HepG2 (cell line): ENCODE data around the gene SOX9.

Experiments used
- CTCF ChIP-seq: sonication (generic); formaldehyde crosslinking; IDR thresholded peaks from 2 replicates; pipeline ENCODE4 v1.5.0; 2020; ENCODE audit warnings: mild to moderate bottlenecking, missing genetic modification reagents, moderate library complexity
- EZH2 ChIP-seq: conservative IDR thresholded peaks from 2 replicates; pipeline ENCODE4 v1.6.1; 2012; ENCODE audit warnings: mild to moderate bottlenecking, low read depth, low read length, moderate library complexity
- FIP1L1 ChIP-seq: fragments of 200-400 bp; formaldehyde crosslinking; IDR thresholded peaks from 2 replicates; pipeline ENCODE4 v1.6.1; 2018; ENCODE audit warnings: low read depth, mild to moderate bottlenecking, low read length, moderate library complexity, borderline replicate concordance; ENCODE audit not compliant: insufficient read depth
- HDAC6 ChIP-seq: fragments of 200-600 bp; sonication (generic); IDR thresholded peaks from 2 replicates; pipeline ENCODE4 v1.7.0; 2017; ENCODE audit warnings: mild to moderate bottlenecking, antibody characterized with exemption, low read length, low read depth
- HOMEZ ChIP-seq: IDR thresholded peaks from 2 replicates; pipeline ENCODE4 v1.6.1; 2016; ENCODE audit warnings: low read depth
- POLR2A ChIP-seq, 2 experiments: IDR thresholded peaks; 2 replicates each; pipeline ENCODE4 v1.6.1; 2011; ENCODE audit warnings: low read depth in 2 of 2, low read length in 2 of 2, mild to moderate bottlenecking in 1 of 2, moderate library complexity in 1 of 2; ENCODE audit not compliant: insufficient read depth in 1 of 2
- RFXAP ChIP-seq: sonication (generic); formaldehyde crosslinking; IDR thresholded peaks from 2 replicates; pipeline ENCODE4 v1.4.0; 2020; ENCODE audit warnings: missing genetic modification reagents, borderline replicate concordance
- SMC3 ChIP-seq: IDR thresholded peaks from 2 replicates; pipeline ENCODE4 v1.6.1; 2011; ENCODE audit warnings: low read length, improper control_type of control experiment
- ZFP1 ChIP-seq: IDR thresholded peaks from 2 replicates; pipeline ENCODE4 v1.6.1; 2016
- ZFP41 ChIP-seq: sonication (generic); formaldehyde crosslinking; IDR thresholded peaks from 2 replicates; pipeline ENCODE4 v1.4.0; 2020; ENCODE audit warnings: mild to moderate bottlenecking, missing genetic modification reagents, borderline replicate concordance
- ZNF224 ChIP-seq: sonication (generic); formaldehyde crosslinking; IDR thresholded peaks from 2 replicates; pipeline ENCODE4 v1.5.0; 2020; ENCODE audit warnings: mild to moderate bottlenecking, missing genetic modification reagents
- ZNF816 ChIP-seq: sonication (generic); formaldehyde crosslinking; IDR thresholded peaks from 2 replicates; pipeline ENCODE4 v1.8.0; 2022; ENCODE audit warnings: missing genetic modification reagents, mild to moderate bottlenecking, borderline replicate concordance

- no peak for TF ChIP-seq ZFP41 (CRISPR knock-in tag)
- no peak for TF ChIP-seq ZFP1 (CRISPR knock-in tag)
- no peak for TF ChIP-seq CTCF (CRISPR knock-in tag)
- TF ChIP-seq ZNF224 (CRISPR knock-in tag), result no peak
- no peak for TF ChIP-seq RFXAP
- no peak for TF ChIP-seq SMC3
- no peak for TF ChIP-seq ZNF816 (CRISPR knock-in tag)
- no peak for TF ChIP-seq EZH2
- no peak for TF ChIP-seq POLR2A (IDR thresholded peaks at IDR 0.05; ENCODE audit: insufficient read depth in 1 of 2, low read depth in 2 of 2, low read length in 2 of 2)
- no peak for TF ChIP-seq FIP1L1
- TF ChIP-seq HOMEZ (CRISPR knock-in tag), result no peak
- no peak for TF ChIP-seq HDAC6
Measured at GRCh38 chr17:72141336-72141735, 20.5 kb downstream of the SOX9 start.
